Measurements from ENCODE around the gene TTC27. TPM values are rescaled to one million over a fixed set of nuclear protein-coding genes. Genes with fewer than 3 reads are reported as not detected.

TTC27 gene
- total RNA-seq, 2 experiments from 2014 or later = 25.3 to 27.7 TPM

DNA sequence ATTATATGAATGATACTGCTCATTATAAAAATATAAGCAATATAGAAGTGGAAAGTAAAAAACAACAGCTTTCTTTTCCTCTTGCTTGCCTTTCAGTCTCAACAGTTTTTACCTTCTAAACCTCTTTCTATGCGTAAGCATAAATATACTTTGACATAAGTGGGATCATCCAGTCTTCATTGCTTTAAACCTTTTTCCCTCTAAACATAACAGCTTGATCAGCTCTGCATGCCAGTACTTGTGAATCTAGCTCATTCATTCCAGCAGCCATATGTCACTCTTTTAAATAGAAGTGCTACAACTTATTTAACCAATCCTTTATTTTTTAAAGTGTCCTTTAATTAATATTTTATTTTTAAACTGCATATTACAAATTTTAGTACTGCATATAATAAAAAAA, 88.1 kb downstream of the TTC27 start:
- POLR2A ChIA-PET = interaction anchor here (0.6 to 1.0 kb wide), 4 partner anchors 18 to 524 kb away, joined by 3 read pairs; no protein-coding TSS in a partner anchor

DNA sequence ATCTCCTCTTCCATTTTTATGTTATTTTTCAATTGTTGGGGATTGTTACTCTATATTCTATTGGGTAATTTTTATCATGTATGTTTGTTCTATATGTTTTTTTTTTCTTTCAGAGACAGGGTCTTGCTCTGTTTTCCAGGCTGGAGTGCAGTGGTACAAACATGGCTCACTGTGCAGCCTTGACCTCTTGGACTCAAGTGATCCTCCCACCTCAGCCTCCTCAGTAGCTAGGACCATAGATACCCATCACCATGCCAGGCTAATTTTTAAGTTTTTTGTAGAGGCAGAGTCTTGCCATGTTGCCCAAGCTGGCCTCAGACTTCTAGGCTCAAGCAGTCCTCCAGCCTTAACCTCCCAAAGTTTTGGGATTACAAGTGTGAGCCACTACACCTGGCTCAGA, 88.7 kb downstream of the TTC27 start:
- no peak overlapping the region for H2AFZ ChIP-seq (ENCODE audit: low read length)
- H3K27ac ChIP-seq (ENCODE audit: low read depth, low read length, poor library complexity, severe bottlenecking) = no peak overlapping the region
- no peak overlapping the region for H3K4me3 ChIP-seq (ENCODE audit: low read depth, low read length, poor library complexity, severe bottlenecking)
- no peak for DNase-seq (ENCODE audit: low spot score)
- H4K20me1 ChIP-seq (ENCODE audit: insufficient read depth, low read length) = no peaks in the 10 kb centered on the region
- no peaks in the 10 kb centered on the region for H3K4me1 ChIP-seq (ENCODE audit: insufficient read depth, low read length, poor library complexity, severe bottlenecking)
- BruUV-seq (replicated peaks) = no TSS peak
- peaks cover 5% of the 10 kb centered on the region; the same call in 1 of the 2 replicates for H3K36me3 ChIP-seq (ENCODE audit: insufficient read depth, low read length)
- H3K9me2 ChIP-seq (ENCODE audit: insufficient read depth, low read length) = no peaks in the 10 kb centered on the region
- CTCF ChIA-PET (ENCODE audit: unreplicated experiment) = no interaction called here
- intact Hi-C loops (cut with micrococcal nuclease; ENCODE audit: unreplicated experiment) = no loop called here
- H3K9me3 ChIP-seq (ENCODE audit: low read length) = no peaks in the 10 kb centered on the region
- POLR2A ChIA-PET = interaction anchor here (1.0 kb wide), 1 partner anchor 18 kb away, joined by 3 read pairs; no protein-coding TSS in a partner anchor
- H3K4me2 ChIP-seq (ENCODE audit: low read length) = no peak overlapping the region
- TF ChIP-seq, protein P1, sequence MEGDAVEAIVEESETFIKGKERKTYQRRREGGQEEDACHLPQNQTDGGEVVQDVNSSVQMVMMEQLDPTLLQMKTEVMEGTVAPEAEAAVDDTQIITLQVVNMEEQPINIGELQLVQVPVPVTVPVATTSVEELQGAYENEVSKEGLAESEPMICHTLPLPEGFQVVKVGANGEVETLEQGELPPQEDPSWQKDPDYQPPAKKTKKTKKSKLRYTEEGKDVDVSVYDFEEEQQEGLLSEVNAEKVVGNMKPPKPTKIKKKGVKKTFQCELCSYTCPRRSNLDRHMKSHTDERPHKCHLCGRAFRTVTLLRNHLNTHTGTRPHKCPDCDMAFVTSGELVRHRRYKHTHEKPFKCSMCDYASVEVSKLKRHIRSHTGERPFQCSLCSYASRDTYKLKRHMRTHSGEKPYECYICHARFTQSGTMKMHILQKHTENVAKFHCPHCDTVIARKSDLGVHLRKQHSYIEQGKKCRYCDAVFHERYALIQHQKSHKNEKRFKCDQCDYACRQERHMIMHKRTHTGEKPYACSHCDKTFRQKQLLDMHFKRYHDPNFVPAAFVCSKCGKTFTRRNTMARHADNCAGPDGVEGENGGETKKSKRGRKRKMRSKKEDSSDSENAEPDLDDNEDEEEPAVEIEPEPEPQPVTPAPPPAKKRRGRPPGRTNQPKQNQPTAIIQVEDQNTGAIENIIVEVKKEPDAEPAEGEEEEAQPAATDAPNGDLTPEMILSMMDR (conservative IDR thresholded peaks at IDR 0.05; ENCODE audit: low read length) = no peak
- TF ChIP-seq EZH2phosphoT487 (IDR thresholded peaks at IDR 0.05; ENCODE audit: borderline replicate concordance, low read depth, low read length) = no peak
- no peaks in the 10 kb centered on the region for H3K79me2 ChIP-seq (ENCODE audit: insufficient read depth, low read depth, low read length)

More for the DNA sequence above, 88.1 kb downstream of the TTC27 start:
- no peak overlapping the region for H3K4me2 ChIP-seq (ENCODE audit: low read length)
- CTCF ChIA-PET (ENCODE audit: unreplicated experiment) = no interaction called here
- intact Hi-C loops (cut with micrococcal nuclease; ENCODE audit: unreplicated experiment) = no loop called here
- no peaks in the 10 kb centered on the region for H3K4me1 ChIP-seq (ENCODE audit: insufficient read depth, low read length, poor library complexity, severe bottlenecking)
- no peak for DNase-seq (ENCODE audit: low spot score)
- BruUV-seq (replicated peaks) = no TSS peak
- no peaks in the 10 kb centered on the region for H3K9me2 ChIP-seq (ENCODE audit: insufficient read depth, low read length)
- H3K79me2 ChIP-seq (ENCODE audit: insufficient read depth, low read depth, low read length) = no peaks in the 10 kb centered on the region
- no peak overlapping the region for H2AFZ ChIP-seq (ENCODE audit: low read length)
- no peaks in the 10 kb centered on the region for H4K20me1 ChIP-seq (ENCODE audit: insufficient read depth, low read length)
- no peak for TF ChIP-seq EZH2phosphoT487 (IDR thresholded peaks at IDR 0.05; ENCODE audit: borderline replicate concordance, low read depth, low read length)
- TF ChIP-seq, protein P1 (conservative IDR thresholded peaks at IDR 0.05; ENCODE audit: low read length) = no peak
- H3K9me3 ChIP-seq (ENCODE audit: low read length) = no peaks in the 10 kb centered on the region
- no peak overlapping the region for H3K27ac ChIP-seq (ENCODE audit: low read depth, low read length, poor library complexity, severe bottlenecking)
- H3K36me3 ChIP-seq (ENCODE audit: insufficient read depth, low read length) = peaks cover 4% of the 10 kb centered on the region; the same call in 1 of the 2 replicates
- H3K4me3 ChIP-seq (ENCODE audit: low read depth, low read length, poor library complexity, severe bottlenecking) = no peak overlapping the region

DNA sequence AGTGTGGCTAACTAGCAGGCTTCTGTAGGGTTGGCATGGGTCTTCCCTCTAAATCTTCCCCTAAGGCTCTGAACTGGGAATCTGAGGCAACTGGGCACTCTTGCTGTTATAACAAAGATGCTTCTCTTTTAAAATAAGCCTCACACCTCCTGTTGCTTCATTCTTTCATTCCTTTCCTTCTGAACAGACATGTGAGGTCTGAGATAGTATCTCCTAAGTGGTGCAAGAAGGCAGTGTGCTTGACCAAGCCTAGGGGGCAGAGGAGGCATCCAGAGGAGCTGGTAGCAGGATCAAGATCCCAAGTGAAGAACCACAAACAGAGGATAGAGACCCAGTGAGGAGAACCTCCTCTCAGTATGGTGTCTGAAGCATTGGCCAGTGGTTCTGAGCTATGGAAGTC, 90.9 kb downstream of the TTC27 start:
- Histone ChIP-seq H3K4me3 (ENCODE audit: low read depth, low read length, poor library complexity, severe bottlenecking) (no peak overlapping the region), H2AFZ (ENCODE audit: low read length) (no peak overlapping the region), H3K4me2 (ENCODE audit: low read length) (no peak overlapping the region), H3K4me1 (ENCODE audit: insufficient read depth, low read length, poor library complexity, severe bottlenecking) (no peaks in the 10 kb centered on the region), H3K36me3 (ENCODE audit: insufficient read depth, low read length) (peaks cover 12% of the 10 kb centered on the region), H4K20me1 (ENCODE audit: insufficient read depth, low read length) (no peaks in the 10 kb centered on the region), H3K79me2 (ENCODE audit: insufficient read depth, low read depth, low read length) (no peaks in the 10 kb centered on the region), H3K9me2 (ENCODE audit: insufficient read depth, low read length) (no peaks in the 10 kb centered on the region), H3K9me3 (ENCODE audit: low read length) (no peaks in the 10 kb centered on the region), H3K27ac (ENCODE audit: low read depth, low read length, poor library complexity, severe bottlenecking) (no peak overlapping the region)
- TF ChIP-seq, protein P1 (conservative IDR thresholded peaks at IDR 0.05; ENCODE audit: low read length) = no peak
- TF ChIP-seq EZH2phosphoT487 (IDR thresholded peaks at IDR 0.05; ENCODE audit: borderline replicate concordance, low read depth, low read length) = no peak
- ChIA-PET POLR2A (no interaction called here), CTCF (ENCODE audit: unreplicated experiment) (no interaction called here)
- BruUV-seq (replicated peaks) = no TSS peak
- intact Hi-C loops (cut with micrococcal nuclease; ENCODE audit: unreplicated experiment) = no loop called here
- DNase-seq (ENCODE audit: low spot score) = no peak

All from OCI-LY7 (cell line).